Duodenal mucosa (tissue), 2 donors: ENCODE results near the gene GPR152.
"Not testable (repeated sequence)": the region's sequence is repeated elsewhere in the genome, so short reads cannot be mapped to it uniquely, and the experiment has no call there.

Experiments
- H3K27ac ChIP-seq: one replicate; pipeline ENCODE4 v1.7.0; 2013; ENCODE audit warnings: low read depth, low read length
- H3K27me3 ChIP-seq, 2 donors: one replicate each; pipeline ENCODE4 v1.7.0; 2013; ENCODE audit warnings: low read length in 2 of 2, control low read depth in 1 of 2; ENCODE audit not compliant: insufficient read depth in 2 of 2, control insufficient read depth in 1 of 2
- H3K36me3 ChIP-seq, 2 donors: one replicate each; pipeline ENCODE4 v1.7.0; 2013; ENCODE audit warnings: low read length in 2 of 2, control low read depth in 1 of 2; ENCODE audit not compliant: insufficient read depth in 2 of 2, control insufficient read depth in 1 of 2
- H3K4me1 ChIP-seq, 2 donors: one replicate each; pipeline ENCODE4 v1.7.0; 2013; ENCODE audit warnings: low read length in 2 of 2, control low read depth in 1 of 2; ENCODE audit not compliant: insufficient read depth in 2 of 2, control insufficient read depth in 1 of 2
- H3K4me3 ChIP-seq, 2 donors: one replicate each; pipeline ENCODE4 v1.7.0; 2013; ENCODE audit warnings: low read length in 2 of 2, low read depth in 1 of 2
- H3K9ac ChIP-seq, 2 donors: one replicate each; pipeline ENCODE4 v1.7.0; 2013; ENCODE audit warnings: low read length in 2 of 2, low read depth in 1 of 2
- H3K9me3 ChIP-seq, 2 donors: one replicate each; pipeline ENCODE4 v1.7.0; 2013; ENCODE audit warnings: low read length in 2 of 2, control low read depth in 1 of 2; ENCODE audit not compliant: control insufficient read depth in 1 of 2

GPR152 gene

GRCh38 chr11:67408437-67409200 lies 43.9 kb downstream of the GPR152 start:
- peak overlapping the region; percentile 25 to 33 for H3K9ac ChIP-seq
- no peaks in the 10 kb centered on the region for H3K9me3 ChIP-seq
- peak overlapping the region; percentile 32 for H3K27ac ChIP-seq
- peak overlapping the region; percentile 5 to 7 for H3K4me3 ChIP-seq
- no peaks in the 10 kb centered on the region for H3K36me3 ChIP-seq
- peaks cover 6 to 15% of the 10 kb centered on the region in 2 donors for H3K27me3 ChIP-seq
- H3K4me1 ChIP-seq, result peaks cover 5 to 55% of the 10 kb centered on the region in 2 donors

GRCh38 chr11:67407688-67408163 lies 44.8 kb downstream of the GPR152 start:
- peaks cover 6 to 15% of the 10 kb centered on the region in 2 donors for H3K27me3 ChIP-seq
- H3K4me3 ChIP-seq, result peak overlapping the region in 1 of 2 donors; percentile 0
- H3K9ac ChIP-seq, result peak overlapping the region in 1 of 2 donors; percentile 33
- H3K9me3 ChIP-seq, result no peaks in the 10 kb centered on the region
- peaks cover 5 to 61% of the 10 kb centered on the region in 2 donors for H3K4me1 ChIP-seq
- no peaks in the 10 kb centered on the region for H3K36me3 ChIP-seq
- H3K27ac ChIP-seq, result no peak overlapping the region

- H3K9ac ChIP-seq, result no peak overlapping the region
- peaks cover 6 to 15% of the 10 kb centered on the region in 2 donors for H3K27me3 ChIP-seq
- no peak overlapping the region for H3K27ac ChIP-seq
- H3K4me3 ChIP-seq, result peak overlapping the region in 1 of 2 donors; percentile 9
- H3K9me3 ChIP-seq, result no peaks in the 10 kb centered on the region
- peaks cover 5 to 66% of the 10 kb centered on the region in 2 donors for H3K4me1 ChIP-seq
- no peaks in the 10 kb centered on the region for H3K36me3 ChIP-seq
Measured at GRCh38 chr11:67406969-67407687, 45.4 kb downstream of the GPR152 start.

- H3K9me3 ChIP-seq, result no peaks in the 10 kb centered on the region
- H3K4me1 ChIP-seq, result peaks cover 5 to 69% of the 10 kb centered on the region in 2 donors
- peak overlapping the region in 1 of 2 donors; percentile 11 for H3K4me3 ChIP-seq
- no peaks in the 10 kb centered on the region for H3K36me3 ChIP-seq
- peaks cover 0 to 12% of the 10 kb centered on the region in 2 donors for H3K27me3 ChIP-seq
- no peak overlapping the region for H3K9ac ChIP-seq
- H3K27ac ChIP-seq, result no peak overlapping the region
Measured at GRCh38 chr11:67406420-67406968, 46.0 kb downstream of the GPR152 start.

GRCh38 chr11:67405688-67406339 lies 46.7 kb downstream of the GPR152 start:
- Histone ChIP-seq H3K4me3 (peak overlapping the region in 1 of 2 donors; percentile 11), H3K4me1 (peaks cover 5 to 73% of the 10 kb centered on the region in 2 donors), H3K36me3 (no peaks in the 10 kb centered on the region), H3K9ac (peak overlapping the region in 1 of 2 donors; percentile 25), H3K27ac (no peak overlapping the region), H3K27me3 (peaks cover 0 to 8% of the 10 kb centered on the region in 2 donors), H3K9me3 (no peaks in the 10 kb centered on the region)

- H3K9ac ChIP-seq, result peak overlapping the region in 1 of 2 donors; percentile 56
- H3K36me3 ChIP-seq, result no peaks in the 10 kb centered on the region
- no peak overlapping the region for H3K27ac ChIP-seq
- peaks cover 11 to 73% of the 10 kb centered on the region in 2 donors for H3K4me1 ChIP-seq
- peak overlapping the region in 1 of 2 donors; percentile 64 for H3K4me3 ChIP-seq
- no peaks in the 10 kb centered on the region for H3K9me3 ChIP-seq
- H3K27me3 ChIP-seq, result peaks cover 0 to 1% of the 10 kb centered on the region in 2 donors
Measured at GRCh38 chr11:67405196-67405567, 47.3 kb downstream of the GPR152 start.

- Histone ChIP-seq H3K4me1 (peaks cover 9 to 72% of the 10 kb centered on the region in 2 donors), H3K9me3 (no peaks in the 10 kb centered on the region), H3K4me3 (peak overlapping the region; percentile 56 to 64), H3K36me3 (no peaks in the 10 kb centered on the region), H3K27ac (peak overlapping the region; percentile 1), H3K27me3 (no peaks in the 10 kb centered on the region), H3K9ac (peak overlapping the region; percentile 38 to 56)
Measured at GRCh38 chr11:67404515-67405195, 47.9 kb downstream of the GPR152 start.

GRCh38 chr11:67403085-67403484 lies 49.4 kb downstream of the GPR152 start:
- Histone ChIP-seq H3K4me1 (peaks cover 14 to 70% of the 10 kb centered on the region in 2 donors), H3K4me3 (peak overlapping the region in 1 of 2 donors; percentile 28), H3K36me3 (peaks cover 14 to 15% of the 10 kb centered on the region in 2 donors)
- H3K27me3 ChIP-seq, H3K9ac ChIP-seq, H3K9me3 ChIP-seq, H3K27ac ChIP-seq: not testable (repeated sequence)

GRCh38 chr11:67402192-67402839 lies 50.2 kb downstream of the GPR152 start:
- H3K36me3 ChIP-seq, result peaks cover 21 to 23% of the 10 kb centered on the region in 2 donors
- peak overlapping the region; percentile 95 for H3K27ac ChIP-seq
- peaks cover 14 to 66% of the 10 kb centered on the region in 2 donors for H3K4me1 ChIP-seq
- H3K4me3 ChIP-seq, result peak overlapping the region; percentile 70 to 83
- not testable (repeated sequence) for H3K27me3 ChIP-seq, H3K9me3 ChIP-seq
- peak overlapping the region; percentile 80 to 91 for H3K9ac ChIP-seq
